Placental epithelial cell (primary cell): ENCODE data around the gene CLEC16A. TPM values are rescaled to one million over a fixed set of nuclear protein-coding genes. Genes with fewer than 3 reads are reported as not detected.

Source experiments
- total RNA-seq: library from RNA; depleted of rRNA; stranded (reverse); fragments of >200 nt; gene quantifications from 2 replicates; pipeline ENCODE4 v1.2.3, GENCODE V29; 2012

The CLEC16A gene
- 44.4 and 45.2 TPM in 2 replicates for total RNA-seq

DNA sequence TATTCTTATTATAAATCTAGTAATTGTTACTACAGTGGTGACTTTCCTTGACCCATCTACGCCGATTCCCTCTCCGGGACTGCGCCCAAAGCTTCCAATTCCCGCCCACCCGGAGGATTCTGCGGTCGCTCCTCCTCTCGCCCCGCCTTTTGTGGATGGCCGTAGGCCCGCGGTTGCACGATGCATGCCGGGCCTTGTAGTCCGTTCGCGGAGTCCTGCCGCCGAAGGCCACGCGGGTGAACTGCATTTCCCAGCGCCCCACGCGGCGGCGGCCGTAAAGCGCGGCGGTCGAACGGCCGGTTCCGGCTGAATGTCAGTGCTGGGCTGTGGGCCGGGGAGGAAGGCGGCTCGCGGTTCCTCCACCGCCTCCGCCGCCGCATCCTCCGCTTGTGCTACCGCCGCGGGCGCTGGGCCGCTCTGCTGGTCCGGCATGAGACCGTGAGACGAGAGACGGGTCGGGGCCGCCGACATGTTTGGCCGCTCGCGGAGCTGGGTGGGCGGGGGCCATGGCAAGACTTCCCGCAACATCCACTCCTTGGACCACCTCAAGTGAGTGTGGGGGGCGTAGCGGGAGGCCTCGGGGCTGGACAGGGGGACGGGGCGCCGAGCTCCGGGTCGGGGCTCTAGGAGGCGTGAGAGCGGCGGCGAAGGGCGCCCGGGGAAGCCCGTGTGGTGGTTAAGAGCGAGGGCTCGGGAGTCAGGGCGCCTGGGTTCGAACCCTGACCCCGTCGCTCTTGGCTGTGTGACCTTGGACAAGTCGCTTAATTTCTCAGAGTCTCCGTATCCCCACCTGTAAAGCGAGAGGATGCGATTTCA, at the start of gene CLEC16A:
Gene CLEC16A, plus strand, starts transcription at position 316 of the 816 bp plus-strand sequence. Its CDS starts 154 bp downstream, at position 470.

GRCh38 chr16:10942352-10943063, 1.9 kb upstream of the CLEC16A start, which contains the start of gene DEXI:
DEXI (minus strand) TSS chr16:10942468; CDS start chr16:10942005, 463 bp downstream.

Other genes starting within 250 kb of the CLEC16A start
- 0.39 TPM in 1 of 2 replicates, not detected in the other for gene TEKT5, start 249.6 kb upstream of the CLEC16A start, total RNA-seq
- 16.5 and 24.7 TPM in 2 replicates for gene NUBP1, start 200.7 kb upstream of the CLEC16A start, total RNA-seq
- gene TVP23A, start 125.8 kb upstream of the CLEC16A start, total RNA-seq, result not detected in 2 replicates
- 0.33 and 0.79 TPM in 2 replicates for gene CIITA, start 67.4 kb upstream of the CLEC16A start, total RNA-seq
- gene DEXI, start 2.1 kb upstream of the CLEC16A start, total RNA-seq, result 61.5 and 67.5 TPM in 2 replicates